Measurements from ENCODE around the gene SHB. TPM values are rescaled to one million over a fixed set of nuclear protein-coding genes. Genes with fewer than 3 reads are reported as not detected.
A peak's percentile ranks its signal among the peaks of the same experiment; 100 is the strongest.

The SHB gene
- total and polyA plus RNA-seq, 10 donors = 1.2 to 20.5 (median 7.1) TPM

DNA sequence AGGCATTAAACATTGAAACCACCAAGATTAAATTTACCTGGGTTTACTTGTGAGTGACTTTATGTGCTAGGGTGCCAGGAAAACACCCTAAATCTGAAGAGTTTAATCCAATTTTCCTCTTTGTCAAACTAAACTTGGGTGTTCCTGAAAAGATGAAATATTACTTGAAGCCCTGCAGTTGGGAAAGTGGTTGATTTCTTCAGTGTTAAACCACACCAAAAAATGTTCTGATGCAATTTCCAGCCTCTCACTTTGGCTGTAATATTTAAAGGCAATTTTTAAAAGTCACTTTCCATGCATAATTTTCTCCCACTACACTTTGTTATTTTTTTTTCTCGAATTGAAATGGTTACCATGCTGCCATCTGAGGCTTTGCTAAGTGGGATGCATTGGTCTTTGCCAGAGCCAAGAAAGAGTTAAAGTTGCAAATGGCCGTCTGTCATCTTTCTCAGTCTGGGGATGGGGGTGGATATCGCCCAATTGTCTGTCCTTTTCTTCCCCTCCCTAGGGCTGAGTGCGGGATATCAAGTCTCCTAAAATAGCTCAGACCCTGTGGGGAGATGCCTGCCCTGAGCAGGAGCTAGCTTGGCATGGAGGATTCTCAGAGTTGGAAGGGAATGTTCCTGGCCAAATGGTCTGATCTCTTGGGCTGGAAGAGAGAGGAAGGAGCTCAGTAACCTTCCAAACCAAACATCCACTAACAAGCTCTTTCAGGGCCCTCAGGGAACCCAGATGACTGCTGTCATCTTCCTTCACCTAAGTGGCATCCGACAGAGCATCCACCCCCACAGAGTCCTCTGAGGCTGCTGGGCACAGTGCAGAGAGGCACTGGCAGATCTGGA, 13.6 kb upstream of the SHB start:
- H3K9me3 ChIP-seq = no peaks in the 10 kb centered on the region
- peaks cover 0 to 23% (median 4%) of the 10 kb centered on the region in 6 donors for H3K4me1 ChIP-seq
- WGBS, 5 donors = 32 to 63% (median 50%) methylated on average over 5 of the region's 5 CpGs
- H3K27me3 ChIP-seq (replicated peaks in 1 of 7) = peaks cover 0 to 27% (median 0%) of the 10 kb centered on the region in 7 donors
- H3K36me3 ChIP-seq = no peaks in the 10 kb centered on the region
- peak; percentile 31 for DNase-seq
- intact Hi-C loops (cut with DNase I; ENCODE audit: low total_unique reads) = no loop called here
- H3K27ac ChIP-seq = no peak overlapping the region
- H3K4me3 ChIP-seq = no peak overlapping the region
- TF ChIP-seq, protein P1, sequence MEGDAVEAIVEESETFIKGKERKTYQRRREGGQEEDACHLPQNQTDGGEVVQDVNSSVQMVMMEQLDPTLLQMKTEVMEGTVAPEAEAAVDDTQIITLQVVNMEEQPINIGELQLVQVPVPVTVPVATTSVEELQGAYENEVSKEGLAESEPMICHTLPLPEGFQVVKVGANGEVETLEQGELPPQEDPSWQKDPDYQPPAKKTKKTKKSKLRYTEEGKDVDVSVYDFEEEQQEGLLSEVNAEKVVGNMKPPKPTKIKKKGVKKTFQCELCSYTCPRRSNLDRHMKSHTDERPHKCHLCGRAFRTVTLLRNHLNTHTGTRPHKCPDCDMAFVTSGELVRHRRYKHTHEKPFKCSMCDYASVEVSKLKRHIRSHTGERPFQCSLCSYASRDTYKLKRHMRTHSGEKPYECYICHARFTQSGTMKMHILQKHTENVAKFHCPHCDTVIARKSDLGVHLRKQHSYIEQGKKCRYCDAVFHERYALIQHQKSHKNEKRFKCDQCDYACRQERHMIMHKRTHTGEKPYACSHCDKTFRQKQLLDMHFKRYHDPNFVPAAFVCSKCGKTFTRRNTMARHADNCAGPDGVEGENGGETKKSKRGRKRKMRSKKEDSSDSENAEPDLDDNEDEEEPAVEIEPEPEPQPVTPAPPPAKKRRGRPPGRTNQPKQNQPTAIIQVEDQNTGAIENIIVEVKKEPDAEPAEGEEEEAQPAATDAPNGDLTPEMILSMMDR (IDR thresholded peaks at IDR 0.05 in 8 of 11, conservative IDR thresholded peaks at IDR 0.05 in 3 of 11) = no peak
- TF ChIP-seq POLR2A (IDR thresholded peaks at IDR 0.05) (no peak), POLR2AphosphoS5 (IDR thresholded peaks at IDR 0.05) (no peak)

DNA sequence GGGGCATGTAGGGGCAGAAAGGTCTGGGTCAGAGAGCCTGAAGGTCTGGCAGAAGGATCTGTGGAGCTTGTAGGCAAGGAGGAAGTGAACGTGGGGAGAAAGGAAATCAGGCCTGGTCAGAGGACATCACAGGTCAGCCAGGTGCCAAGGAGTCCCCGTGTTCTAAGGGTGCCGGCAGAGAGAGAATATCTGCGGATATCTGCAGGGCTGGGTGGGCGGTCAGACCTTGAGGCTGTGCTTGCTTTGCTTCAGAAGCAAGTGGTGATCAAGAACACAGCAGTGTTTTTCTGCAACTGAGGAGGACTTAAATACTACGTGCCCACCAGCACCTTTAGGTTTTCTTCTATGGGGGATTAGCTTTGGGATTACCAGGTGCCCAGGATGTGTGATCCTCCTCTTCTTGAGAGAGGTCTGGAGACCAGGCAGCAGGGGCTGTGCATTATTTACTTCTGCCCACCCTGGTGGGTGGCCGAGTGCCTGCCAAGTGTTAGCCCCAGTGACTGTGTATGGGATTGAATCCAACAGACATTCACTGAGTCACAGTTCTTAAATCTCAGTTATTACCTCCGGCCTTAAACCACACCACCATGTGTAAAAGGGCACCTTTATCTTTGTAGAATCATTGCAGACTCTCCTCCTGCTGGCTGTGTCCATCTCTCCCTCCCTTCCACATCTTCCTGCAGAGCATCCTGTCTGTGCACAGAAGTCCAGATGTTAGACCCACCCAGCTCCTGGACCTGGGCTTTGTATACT, 12.5 kb upstream of the SHB start:
- Histone ChIP-seq H3K27me3 (replicated peaks in 1 of 7) (peaks cover 0 to 27% (median 0%) of the 10 kb centered on the region in 7 donors), H3K9me3 (no peaks in the 10 kb centered on the region), H3K36me3 (no peaks in the 10 kb centered on the region), H3K4me3 (no peak overlapping the region), H3K4me1 (peaks cover 0 to 23% (median 3%) of the 10 kb centered on the region in 6 donors), H3K27ac (no peak overlapping the region)
- DNase-seq = peak; percentile 13
- TF ChIP-seq, protein P1 (IDR thresholded peaks at IDR 0.05 in 8 of 11, conservative IDR thresholded peaks at IDR 0.05 in 3 of 11) = no peak
- TF ChIP-seq POLR2AphosphoS5 (IDR thresholded peaks at IDR 0.05) (no peak), POLR2A (IDR thresholded peaks at IDR 0.05) (no peak)
- intact Hi-C loops (cut with DNase I; ENCODE audit: low total_unique reads) = no loop called here
- WGBS, 5 donors = 60 to 81% (median 73%) methylated on average over 8 of the region's 8 CpGs

DNA sequence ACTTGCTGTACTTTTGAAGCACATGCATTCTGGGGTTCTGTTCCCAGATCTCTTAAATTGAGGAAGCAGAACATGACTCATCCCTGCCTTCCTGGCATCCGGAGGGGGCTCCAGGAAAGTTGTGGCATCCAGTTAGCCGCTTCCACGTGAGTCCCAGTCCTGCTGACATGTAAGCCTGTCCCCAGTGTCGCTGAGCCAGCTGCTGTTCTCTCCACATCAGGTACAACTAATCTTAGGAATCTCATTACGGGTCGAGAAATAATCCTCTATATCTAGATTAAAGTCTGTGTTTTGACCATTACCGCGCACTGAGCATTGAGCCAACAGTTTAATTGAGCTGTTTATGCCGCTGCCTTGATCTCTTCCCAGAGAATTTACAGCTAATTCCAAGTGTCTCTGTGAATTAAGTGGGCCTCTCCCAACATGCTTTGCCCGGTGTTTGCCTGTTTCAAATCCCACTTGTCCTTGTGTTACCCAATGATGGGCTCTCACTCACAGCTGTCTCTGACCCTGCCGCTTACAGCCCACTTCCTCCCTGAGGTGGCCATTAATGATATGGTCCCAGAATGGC, 10.5 kb upstream of the SHB start:
- Histone ChIP-seq H3K4me1 (peaks cover 0 to 26% (median 5%) of the 10 kb centered on the region in 6 donors), H3K9me3 (peaks cover 0 to 3% (median 0%) of the 10 kb centered on the region in 8 donors), H3K27me3 (replicated peaks in 1 of 7) (peaks cover 0 to 27% (median 0%) of the 10 kb centered on the region in 7 donors), H3K4me3 (no peak overlapping the region), H3K27ac (no peak overlapping the region), H3K36me3 (no peaks in the 10 kb centered on the region)
- intact Hi-C loops (cut with DNase I; ENCODE audit: low total_unique reads) = no loop called here
- WGBS, 5 donors = 61 to 75% (median 66%) methylated on average over 11 of the region's 11 CpGs
- TF ChIP-seq POLR2AphosphoS5 (IDR thresholded peaks at IDR 0.05) (no peak), POLR2A (IDR thresholded peaks at IDR 0.05) (no peak)
- DNase-seq = no peak

DNA sequence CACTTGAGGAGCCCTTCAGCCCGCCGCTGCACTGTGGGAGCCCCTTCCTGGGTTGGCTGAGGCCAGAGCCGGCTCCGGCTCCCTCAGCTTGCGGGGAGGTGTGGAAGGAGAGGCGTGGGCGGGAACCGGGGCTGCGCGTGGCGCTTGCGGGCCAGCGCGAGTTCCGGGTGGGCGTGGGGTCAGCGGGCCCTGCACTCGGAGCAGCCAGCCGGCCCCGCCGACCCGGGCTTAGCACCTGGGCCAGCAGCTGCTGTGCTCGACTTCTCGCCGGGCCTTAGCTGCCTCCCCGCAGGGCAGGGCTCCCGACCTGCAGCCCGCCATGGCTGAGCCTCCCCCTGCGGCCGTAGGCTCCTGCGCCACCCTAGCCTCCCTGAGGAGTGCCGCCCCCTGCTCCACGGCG, 6.2 kb upstream of the SHB start:
- WGBS, 5 donors = 90 to 97% (median 92%) methylated on average over 17 to 34 of the region's 34 CpGs
- DNase-seq = no peak
- Histone ChIP-seq H3K27me3 (replicated peaks in 1 of 7) (peaks cover 0 to 19% (median 0%) of the 10 kb centered on the region in 7 donors), H3K4me3 (no peak overlapping the region), H3K36me3 (no peaks in the 10 kb centered on the region), H3K27ac (no peak overlapping the region), H3K4me1 (peaks cover 0 to 27% (median 6%) of the 10 kb centered on the region in 6 donors), H3K9me3 (peaks cover 0 to 3% (median 0%) of the 10 kb centered on the region in 8 donors)
- TF ChIP-seq POLR2AphosphoS5 (IDR thresholded peaks at IDR 0.05) = no peak
- no peak for TF ChIP-seq POLR2A (IDR thresholded peaks at IDR 0.05)
- TF ChIP-seq, protein P1 (IDR thresholded peaks at IDR 0.05 in 8 of 11, conservative IDR thresholded peaks at IDR 0.05 in 3 of 11) = no peak
- intact Hi-C loops (cut with DNase I; ENCODE audit: low total_unique reads) = no loop called here
